K562 (cell line): Measurements from ENCODE around the gene SEC24A. TPM values are rescaled to one million over a fixed set of nuclear protein-coding genes. Genes with fewer than 3 reads are reported as not detected.

Source experiments
- ADNP ChIP-seq: fragments of 200-800 bp; sonication (Bioruptor generic); IDR thresholded peaks from 2 replicates; pipeline ENCODE4 v1.6.1; 2016; ENCODE audit warnings: missing genetic modification characterization, missing compliant biosample characterization
- BCLAF1 ChIP-seq, 2 experiments: fragments of 450-650 bp in 1 of 2; IDR thresholded peaks; 2 replicates each; pipeline ENCODE4 v1.6.1; 2011 to 2017; ENCODE audit warnings: low read depth in 2 of 2, antibody characterized with exemption in 1 of 2, borderline replicate concordance in 1 of 2, low read length in 1 of 2, mild to moderate bottlenecking in 1 of 2, mixed read lengths in 1 of 2; ENCODE audit not compliant: control insufficient read depth in 1 of 2
- COPS2 ChIP-seq: fragments of 450-650 bp; conservative IDR thresholded peaks from 2 replicates; pipeline ENCODE4 v1.6.1; 2016; ENCODE audit warnings: mild to moderate bottlenecking, moderate library complexity
- CSDE1 ChIP-seq, 2 experiments: fragments of 450-650 bp; IDR thresholded peaks; 2 replicates each; pipeline ENCODE4 v1.6.1; 2016; ENCODE audit warnings: mild to moderate bottlenecking in 1 of 2
- CUX1 ChIP-seq: fragments of 200-800 bp; sonication (Bioruptor generic); IDR thresholded peaks from 2 replicates; pipeline ENCODE4 v1.6.1; 2016; ENCODE audit warnings: missing genetic modification characterization, missing compliant biosample characterization
- FOXA3 ChIP-seq, 2 experiments: fragments of 450-650 bp in 1 of 2; sonication (generic) in 1 of 2; formaldehyde crosslinking; IDR thresholded peaks in 1 of 2; conservative IDR thresholded peaks in 1 of 2; 2 replicates each; pipeline versions ENCODE4 v1.4.0 to v1.8.0; 2020 to 2022; ENCODE audit warnings: mild to moderate bottlenecking in 2 of 2, missing genetic modification reagents in 1 of 2
- KDM1A ChIP-seq, 2 experiments: fragments of 450-650 bp; IDR thresholded peaks; 2 replicates each; pipeline ENCODE4 v1.6.1; 2016; ENCODE audit warnings: mild to moderate bottlenecking in 2 of 2
- TCF7L2 ChIP-seq: fragments of 150-350 bp; IDR thresholded peaks from 2 replicates; pipeline ENCODE4 v1.6.1; 2016; ENCODE audit warnings: low read depth, mild to moderate bottlenecking, low read length, moderate library complexity
- ZFPM2 ChIP-seq: fragments of 250-450 bp; sonication (Bioruptor Pico); IDR thresholded peaks from 2 replicates; pipeline ENCODE4 v1.5.1; 2022; ENCODE audit warnings: mild to moderate bottlenecking
- ZNF165 ChIP-seq: fragments of 250-450 bp; sonication (Bioruptor Pico); IDR thresholded peaks from 2 replicates; pipeline ENCODE4 v1.4.0; 2020; ENCODE audit warnings: borderline replicate concordance
- ZNF224 ChIP-seq: sonication (generic); formaldehyde crosslinking; IDR thresholded peaks from 2 replicates; pipeline ENCODE4 v1.8.0; 2022; ENCODE audit warnings: mild to moderate bottlenecking, missing genetic modification reagents
- ZNF280A ChIP-seq: fragments of 450-650 bp; IDR thresholded peaks from 2 replicates; pipeline ENCODE4 v1.6.1; 2018; ENCODE audit warnings: mild to moderate bottlenecking, low read depth; ENCODE audit not compliant: partially characterized antibody
- polyA plus RNA-seq, 8 experiments: library from polyadenylated mRNA; depleted of rRNA in 4 of 8; stranded (reverse) in 5 of 8; unstranded in 3 of 8; fragments of >200 nt; fragmentation: Nextera tagmentation in 2 of 8; fragmentation: Illumina TruSeq in 1 of 8; extraction: Ambion mirVana in 2 of 8; extraction: Trizol in 1 of 8; gene quantifications; 2 replicates each; pipeline versions ENCODE4 v1.2.1 to v1.2.3, GENCODE V29; 2011 to 2014; ENCODE audit warnings: inconsistent platforms in 1 of 8, missing spikeins in 1 of 8
- total RNA-seq, 7 experiments: library from RNA; depleted of rRNA in 6 of 7; stranded (reverse); fragments of >200 nt in 6 of 7; fragmentation: Illumina TruSeq in 2 of 7; extraction: Trizol in 2 of 7; gene quantifications; 2 replicates each; pipeline versions ENCODE4 v1.2.1 to v1.2.3, GENCODE V29; 2011 to 2021; ENCODE audit warnings: low replicate concordance in 1 of 7
- TF ChIP-seq, protein P1 (sequence below): sonication (generic); formaldehyde crosslinking; IDR thresholded peaks from 2 replicates; pipeline ENCODE4 v1.5.0; 2020; ENCODE audit warnings: missing genetic modification reagents

Gene SEC24A
- total and polyA plus RNA-seq, 9 of the 15 experiments (the other 6 are each of a cell fraction or from before 2014, with no cell fraction given), result 7.9 to 36.5 (median 17.5) TPM

DNA sequence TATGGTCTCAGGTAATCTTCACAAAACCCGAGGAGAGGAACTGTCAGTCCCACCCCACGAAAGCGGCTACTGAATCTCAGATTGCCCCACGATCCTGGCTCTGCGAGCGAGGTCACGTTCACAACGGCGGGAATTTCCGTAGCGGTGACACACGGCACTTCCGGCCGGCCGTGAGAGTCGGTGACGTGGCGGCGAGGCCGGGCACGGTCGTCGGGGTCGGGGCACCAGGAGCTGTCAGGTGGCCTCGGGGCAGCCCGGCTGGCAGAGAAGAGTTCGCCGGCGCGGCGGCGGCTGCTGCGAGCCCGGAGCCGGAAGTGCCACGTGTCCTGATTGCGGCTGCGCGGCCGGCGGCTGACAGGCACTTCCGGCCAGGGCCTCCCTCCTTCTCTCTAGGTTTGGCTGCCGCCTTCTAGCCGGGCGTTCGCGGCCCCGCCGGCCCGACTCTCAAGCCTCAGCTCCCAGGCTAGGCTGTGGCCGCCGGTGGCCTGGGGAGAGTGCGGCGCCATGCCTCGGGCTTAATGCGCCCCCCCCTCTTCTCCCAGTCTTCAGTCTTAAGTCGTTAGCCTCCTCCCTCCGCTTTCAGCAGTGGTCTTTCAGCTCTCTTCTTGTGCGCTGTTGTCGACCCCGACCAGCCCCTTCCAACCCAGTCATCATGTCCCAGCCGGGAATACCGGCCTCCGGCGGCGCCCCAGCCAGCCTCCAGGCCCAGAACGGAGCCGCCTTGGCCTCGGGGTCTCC is at the start of gene SEC24A (continued):
- no peak for TF ChIP-seq ZNF280A
- TF ChIP-seq ZNF165, result no peak
- TF ChIP-seq ADNP (tag), result no peak
- no peak for TF ChIP-seq CSDE1 (IDR thresholded peaks at IDR 0.05)
- TF ChIP-seq ZFPM2, result no peak
- TF ChIP-seq FOXA3 (CRISPR knock-in tag; conservative IDR thresholded peaks at IDR 0.05 in 1 of 2, IDR thresholded peaks at IDR 0.05 in 1 of 2), result 0 out of 4 replicates have a peak, but pooled peaks of 1 of the 2 experiments have one; percentile 14
- TF ChIP-seq, protein P1, sequence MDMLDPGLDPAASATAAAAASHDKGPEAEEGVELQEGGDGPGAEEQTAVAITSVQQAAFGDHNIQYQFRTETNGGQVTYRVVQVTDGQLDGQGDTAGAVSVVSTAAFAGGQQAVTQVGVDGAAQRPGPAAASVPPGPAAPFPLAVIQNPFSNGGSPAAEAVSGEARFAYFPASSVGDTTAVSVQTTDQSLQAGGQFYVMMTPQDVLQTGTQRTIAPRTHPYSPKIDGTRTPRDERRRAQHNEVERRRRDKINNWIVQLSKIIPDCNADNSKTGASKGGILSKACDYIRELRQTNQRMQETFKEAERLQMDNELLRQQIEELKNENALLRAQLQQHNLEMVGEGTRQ (CRISPR knock-in tag), result peak; percentile 46; the same call in 1 of the 2 replicates
- peak in 1 of 2 experiments; percentile 74; a peak in 1 of 4 replicates for TF ChIP-seq BCLAF1 (IDR thresholded peaks at IDR 0.05; ENCODE audit: borderline replicate concordance in 1 of 2, control insufficient read depth in 1 of 2, low read depth in 2 of 2, low read length in 1 of 2)
- TF ChIP-seq CUX1 (CRISPR knock-in tag), result 0 out of 2 replicates have a peak, but pooled peaks have one; percentile 34
- no peak for TF ChIP-seq COPS2
- no peak; a peak in 1 of 4 replicates for TF ChIP-seq KDM1A (IDR thresholded peaks at IDR 0.05)
- TF ChIP-seq ZNF224 (CRISPR knock-in tag), result no peak
- no peak for TF ChIP-seq TCF7L2
